Urinary bladder (tissue), 4 donors: ENCODE results near the gene TCF25. TPM values are rescaled to one million over a fixed set of nuclear protein-coding genes. Genes with fewer than 3 reads are reported as not detected.
A peak's percentile ranks its signal among the peaks of the same experiment; 100 is the strongest.
"Not testable (repeated sequence)": the region's sequence is repeated elsewhere in the genome, so short reads cannot be mapped to it uniquely, and the experiment has no call there.

Source experiments
- DNase-seq: peaks from one replicate; pipeline ENCODE4 v3.0.0-alpha.2; 2015; ENCODE audit errors: extremely low spot score
- H3K27ac ChIP-seq: one replicate; pipeline ENCODE4 v1.5.1; 2013; ENCODE audit warnings: low read depth, mild to moderate bottlenecking, moderate library complexity
- H3K36me3 ChIP-seq: one replicate; pipeline ENCODE4 v1.6.1; 2013; ENCODE audit warnings: mild to moderate bottlenecking, moderate library complexity; ENCODE audit not compliant: insufficient read depth
- H3K4me1 ChIP-seq: one replicate; pipeline ENCODE4 v1.6.1; 2013; ENCODE audit warnings: mild to moderate bottlenecking, moderate library complexity; ENCODE audit not compliant: insufficient read depth
- H3K4me3 ChIP-seq: one replicate; pipeline ENCODE4 v1.5.1; 2013; ENCODE audit warnings: low read depth, low read length
- WGBS: extraction: QIAGEN DNeasy Blood & Tissue Kit; methylation state at CpG from one replicate; pipeline ENCODE4 v1.1.7; 2013; 5-methylcytosine and 5-hydroxymethylcytosine counted together
- polyA plus RNA-seq: library from polyadenylated mRNA; stranded (reverse); fragments of 200-250 nt; gene quantifications from one replicate; pipeline ENCODE4 v1.2.3, GENCODE V29; 2013
- total RNA-seq: library from RNA; depleted of rRNA; stranded (reverse); fragments of >200 nt; gene quantifications from one replicate; pipeline ENCODE4 v1.2.3, GENCODE V29; 2014
- donor health status: healthy with polysubstance abuse.
- donor health status: healthy.

Gene TCF25
- total and polyA plus RNA-seq, 2 donors = 107 to 128 TPM

GRCh38 chr16:89921131-89921701, 47.8 kb downstream of the TCF25 start:
- Histone ChIP-seq H3K4me1 (no peaks in the 10 kb centered on the region), H3K27ac (no peak overlapping the region)
- no peak for DNase-seq

DNA sequence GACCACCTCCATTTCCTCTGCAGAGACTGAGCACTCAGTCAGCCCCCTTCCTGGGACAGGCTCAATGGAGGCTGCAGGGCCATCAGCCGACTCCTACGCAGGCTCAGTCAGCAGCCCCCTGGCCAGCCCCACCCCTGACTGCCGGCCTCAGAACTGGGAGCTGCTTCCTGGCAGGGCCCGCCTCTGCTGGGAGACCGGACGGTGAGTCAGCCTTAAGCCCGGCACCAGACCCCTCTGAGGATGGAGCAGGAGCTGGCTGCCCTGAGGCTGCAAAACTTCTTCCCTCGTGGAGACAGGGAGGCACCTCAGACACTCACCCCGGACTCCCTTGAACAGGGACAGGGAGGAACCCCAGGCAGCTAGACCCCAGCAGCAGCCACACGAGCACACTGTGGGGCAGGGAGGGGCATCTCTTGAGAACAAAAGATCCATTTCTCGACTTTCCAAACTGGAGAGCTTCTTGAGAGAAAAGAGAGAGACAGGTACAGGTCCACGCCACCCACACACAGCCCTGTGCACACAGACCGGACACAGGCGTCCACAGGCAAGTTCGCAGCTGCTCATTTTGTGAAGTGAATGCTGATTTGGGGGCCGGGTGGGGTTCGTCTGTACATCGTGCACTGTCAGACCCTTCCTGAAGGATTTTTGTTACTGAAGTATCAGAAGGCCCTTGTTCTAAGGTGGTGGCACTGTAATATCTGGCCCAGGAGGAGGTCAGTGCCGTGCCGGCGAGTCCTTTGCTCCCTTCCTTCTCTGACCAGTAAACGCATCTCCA, 48.5 kb downstream of the TCF25 start:
- Histone ChIP-seq H3K36me3 (no peaks in the 10 kb centered on the region), H3K4me3 (peak overlapping the region; percentile 53), H3K4me1 (no peaks in the 10 kb centered on the region), H3K27ac (peak overlapping the region; percentile 82)
- no peak for DNase-seq
- 4% methylated on average over 22 of the region's 22 CpGs for WGBS

More at GRCh38 chr16:89921131-89921701, 47.8 kb downstream of the TCF25 start:
- H3K36me3 ChIP-seq = no peaks in the 10 kb centered on the region
- no peak overlapping the region for H3K4me3 ChIP-seq
- WGBS = 43% methylated on average over 14 of the region's 14 CpGs

DNA sequence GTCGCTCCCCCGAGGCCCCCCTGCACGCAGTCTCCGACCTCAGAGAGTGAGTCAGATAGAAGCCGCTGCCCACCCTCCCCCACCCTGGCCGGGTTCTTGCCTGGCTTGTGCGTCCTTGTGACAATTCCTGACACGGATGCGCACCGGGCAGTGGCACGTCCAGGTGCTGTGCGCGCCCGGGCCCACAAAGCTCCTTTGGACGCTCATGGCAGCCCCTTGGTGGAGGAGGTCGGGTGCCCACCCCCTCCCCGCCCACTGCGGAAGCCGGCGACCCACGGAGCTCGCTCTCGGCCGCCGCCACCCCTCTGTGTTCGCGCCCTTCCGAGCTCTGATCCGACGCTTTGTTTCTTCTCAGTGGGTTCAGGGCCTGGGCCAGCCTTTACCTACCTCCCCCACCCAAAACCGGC, 49.1 kb downstream of the TCF25 start:
- under 1% methylated on average over 31 of the region's 31 CpGs for WGBS
- no peak for DNase-seq
- peak overlapping the region; percentile 82 for H3K27ac ChIP-seq
- no peaks in the 10 kb centered on the region for H3K4me1 ChIP-seq
- H3K4me3 ChIP-seq = peak overlapping the region; percentile 53
- no peaks in the 10 kb centered on the region for H3K36me3 ChIP-seq

- no peak for DNase-seq
- Histone ChIP-seq H3K4me3 (peak within 1 kb of the TSS; percentile 53), H3K36me3 (no peaks in the 10 kb centered on the region), H3K4me1 (no peaks in the 10 kb centered on the region), H3K27ac (peak within 1 kb of the TSS; percentile 82)
- under 1% methylated on average over 88 of the region's 88 CpGs for WGBS
Measured at GRCh38 chr16:89922884-89923639, 49.7 kb downstream of the TCF25 start, which contains the start of gene TUBB3. Gene TUBB3, plus strand, starts transcription at chr16:89923342. Its CDS starts 60 bp downstream, at chr16:89923402.

DNA sequence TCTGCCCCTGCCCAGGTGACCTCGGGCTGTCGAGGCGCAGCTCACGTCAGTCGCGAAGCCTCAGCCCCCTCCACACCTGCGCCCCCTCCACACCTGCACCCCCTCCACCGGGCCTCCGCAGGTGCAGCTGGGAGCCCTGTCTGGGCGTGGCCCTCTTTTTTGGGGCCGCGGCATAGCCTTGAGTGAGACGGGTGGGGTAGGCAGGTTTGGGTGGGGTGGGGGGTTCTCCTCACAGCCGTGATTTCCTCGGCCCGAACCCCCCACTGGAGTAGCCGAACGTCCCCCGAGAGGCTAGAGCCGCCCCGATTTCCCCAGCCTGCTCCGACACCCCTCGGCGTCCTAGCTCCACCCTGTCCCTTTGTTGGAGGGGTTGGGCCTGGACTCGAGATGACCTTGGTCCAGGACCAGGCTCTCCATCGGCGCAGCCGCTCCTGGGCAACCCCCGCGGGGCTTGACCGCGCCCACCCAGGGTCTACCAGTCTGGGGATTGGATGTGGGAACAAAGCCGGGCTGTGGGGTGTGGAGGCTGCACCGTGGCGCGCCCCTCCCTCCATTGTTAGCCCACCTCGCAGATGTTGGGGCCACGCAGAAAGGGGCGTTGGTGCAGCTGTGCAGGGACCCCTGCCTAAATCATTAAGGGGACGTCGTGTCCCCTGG, 50.4 kb downstream of the TCF25 start:
- no peak for DNase-seq
- Histone ChIP-seq H3K27ac (no peak overlapping the region), H3K36me3 (no peaks in the 10 kb centered on the region), H3K4me3 (peak overlapping the region; percentile 53), H3K4me1 (no peaks in the 10 kb centered on the region)
- 2% methylated on average over 41 of the region's 41 CpGs for WGBS

DNA sequence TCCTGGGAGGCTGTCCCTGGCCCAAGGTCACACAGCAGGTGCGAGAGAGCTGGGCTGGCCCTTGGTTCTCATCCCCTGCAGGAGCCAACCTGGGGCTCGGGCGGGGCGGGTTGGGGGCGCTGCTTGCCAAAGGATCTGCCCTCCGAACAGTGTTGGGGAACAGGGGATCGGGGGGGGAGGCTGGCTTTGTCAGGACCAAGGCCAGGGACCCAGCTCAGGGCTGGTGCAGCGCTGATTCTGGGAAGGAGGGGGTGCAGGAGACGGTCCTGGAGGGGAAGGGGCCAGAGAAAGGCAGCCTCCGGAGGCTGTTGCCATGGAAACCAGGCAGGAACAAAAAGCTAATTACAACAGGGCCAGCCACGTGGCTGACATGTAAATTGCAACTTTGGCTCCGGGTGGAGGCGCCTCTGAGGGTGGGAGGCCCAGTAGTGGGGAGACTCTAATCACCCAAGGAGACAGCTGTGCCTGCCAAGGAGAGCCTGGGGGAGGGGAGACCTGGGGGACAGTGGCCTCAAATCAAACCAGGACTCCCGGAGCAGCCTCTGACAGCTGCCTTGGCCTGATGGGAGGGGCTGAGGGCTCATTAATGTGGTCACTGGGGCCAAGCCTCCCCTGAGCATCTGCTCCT, 51.0 kb downstream of the TCF25 start:
- no peak overlapping the region for H3K4me3 ChIP-seq

GRCh38 chr16:89924925-89925307, 51.5 kb downstream of the TCF25 start:
- 26% methylated on average over 4 of the region's 4 CpGs for WGBS
- Histone ChIP-seq H3K4me1 (no peaks in the 10 kb centered on the region), H3K36me3 (no peaks in the 10 kb centered on the region), H3K27ac (no peak overlapping the region), H3K4me3 (no peak overlapping the region)
- no peak for DNase-seq

More for the DNA sequence above, 51.0 kb downstream of the TCF25 start:
- Histone ChIP-seq H3K27ac (no peak overlapping the region), H3K36me3 (no peaks in the 10 kb centered on the region), H3K4me1 (no peaks in the 10 kb centered on the region)
- DNase-seq = no peak
- WGBS = 6% methylated on average over 14 of the region's 14 CpGs

DNA sequence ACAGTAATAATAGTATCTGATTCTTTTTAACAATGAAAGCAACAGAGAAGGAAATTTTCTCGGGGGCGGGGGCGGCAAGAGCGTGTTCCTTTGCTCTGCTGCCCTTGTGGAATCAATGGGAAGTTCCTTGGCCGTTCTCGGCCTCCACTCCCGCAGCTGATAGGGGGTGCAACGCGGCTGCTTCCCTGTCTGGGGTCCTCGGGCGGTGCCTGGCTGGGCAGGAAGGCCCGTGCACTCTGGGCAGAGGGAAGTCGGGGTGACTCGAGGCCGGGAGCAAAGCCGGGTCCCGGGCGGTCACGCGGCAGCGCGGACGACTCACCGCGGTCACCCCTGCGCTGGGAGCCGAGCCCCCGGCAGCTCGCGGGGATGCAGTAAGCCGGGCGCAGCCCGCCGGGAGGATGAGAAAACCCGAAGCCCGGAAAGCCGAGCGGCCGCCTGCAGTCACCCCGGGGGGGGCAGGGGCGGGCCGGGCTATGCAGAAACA, 52.2 kb downstream of the TCF25 start:
- 1% methylated on average over 42 of the region's 42 CpGs for WGBS
- no peaks in the 10 kb centered on the region for H3K4me1 ChIP-seq
- H3K27ac ChIP-seq = no peak overlapping the region
- H3K4me3 ChIP-seq = peak overlapping the region; percentile 6
- H3K36me3 ChIP-seq = no peaks in the 10 kb centered on the region
- no peak for DNase-seq

GRCh38 chr16:89931305-89931896, 58.0 kb downstream of the TCF25 start:
- Histone ChIP-seq H3K36me3 (no peaks in the 10 kb centered on the region), H3K4me1 (no peaks in the 10 kb centered on the region), H3K27ac (no peak overlapping the region), H3K4me3 (no peak overlapping the region)
- DNase-seq = no peak
- 89% methylated on average over 16 of the region's 16 CpGs for WGBS

GRCh38 chr16:89931964-89932363, 58.6 kb downstream of the TCF25 start:
- Histone ChIP-seq H3K27ac (no peak overlapping the region), H3K36me3 (no peaks in the 10 kb centered on the region), H3K4me3 (no peak overlapping the region), H3K4me1 (no peaks in the 10 kb centered on the region)
- no peak for DNase-seq
- 95% methylated on average over 6 of the region's 6 CpGs for WGBS

DNA sequence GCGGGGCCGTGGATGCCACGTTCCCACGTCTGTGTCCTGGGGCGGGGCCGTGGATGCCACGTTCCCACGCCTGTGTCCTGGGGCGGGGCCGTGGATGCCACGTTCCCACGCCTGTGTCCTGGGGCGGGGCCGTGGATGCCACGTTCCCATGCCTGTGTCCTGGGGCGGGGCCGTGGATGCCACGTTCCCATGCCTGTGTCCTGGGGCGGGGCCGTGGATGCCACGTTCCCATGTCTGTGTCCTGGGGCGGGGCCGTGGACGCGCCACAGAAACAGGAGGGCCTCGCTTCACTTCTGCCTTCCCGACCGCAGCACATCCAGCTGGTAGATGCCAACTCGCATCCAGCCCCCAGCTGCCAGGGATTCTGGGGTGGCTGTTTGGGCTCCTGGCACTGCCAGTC, 60.6 kb downstream of the TCF25 start:
- not testable (repeated sequence) for H3K4me1 ChIP-seq, H3K4me3 ChIP-seq, H3K36me3 ChIP-seq, DNase-seq, H3K27ac ChIP-seq
- 97% methylated on average over 29 of the region's 29 CpGs for WGBS

GRCh38 chr16:89934611-89935553, 61.5 kb downstream of the TCF25 start:
- no peaks in the 10 kb centered on the region for H3K36me3 ChIP-seq
- H3K27ac ChIP-seq = no peak overlapping the region
- H3K4me1 ChIP-seq = no peaks in the 10 kb centered on the region
- no peak overlapping the region for H3K4me3 ChIP-seq
- DNase-seq = no peak
- WGBS = 96% methylated on average over 61 of the region's 61 CpGs
